GM10266 (cell line): ENCODE results near the gene ARHGEF17.

Experiments used
- DNase-seq: peaks from one replicate; pipeline ENCODE4 v3.0.0; 2012; ENCODE audit errors: extremely low spot score
- TF ChIP-seq, protein P1 (sequence below): IDR thresholded peaks from 2 replicates; pipeline ENCODE4 v1.5.1; 2012; ENCODE audit warnings: mild to moderate bottlenecking, low read depth; ENCODE audit not compliant: control insufficient read depth, insufficient read depth; ENCODE audit errors: missing control alignments

The ARHGEF17 gene

DNA sequence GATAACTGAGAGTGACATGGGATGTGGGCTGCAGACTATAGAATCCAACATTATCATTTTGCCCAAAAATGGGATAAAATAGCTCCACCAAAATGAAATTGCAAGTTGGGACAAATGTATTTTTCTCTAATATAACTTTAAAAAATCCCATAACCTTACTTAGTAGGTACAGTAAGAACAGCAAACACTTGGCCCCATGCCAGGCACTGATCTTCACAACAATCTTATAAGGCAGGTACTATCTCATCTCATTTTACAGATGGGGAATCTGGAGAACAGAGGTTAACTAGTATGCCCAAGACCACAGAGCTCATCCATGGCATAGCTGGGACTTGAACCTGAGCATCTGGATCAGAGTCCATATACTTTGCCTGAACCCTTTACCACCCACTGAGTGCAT, 13.5 kb upstream of the ARHGEF17 start:
- TF ChIP-seq, protein P1, sequence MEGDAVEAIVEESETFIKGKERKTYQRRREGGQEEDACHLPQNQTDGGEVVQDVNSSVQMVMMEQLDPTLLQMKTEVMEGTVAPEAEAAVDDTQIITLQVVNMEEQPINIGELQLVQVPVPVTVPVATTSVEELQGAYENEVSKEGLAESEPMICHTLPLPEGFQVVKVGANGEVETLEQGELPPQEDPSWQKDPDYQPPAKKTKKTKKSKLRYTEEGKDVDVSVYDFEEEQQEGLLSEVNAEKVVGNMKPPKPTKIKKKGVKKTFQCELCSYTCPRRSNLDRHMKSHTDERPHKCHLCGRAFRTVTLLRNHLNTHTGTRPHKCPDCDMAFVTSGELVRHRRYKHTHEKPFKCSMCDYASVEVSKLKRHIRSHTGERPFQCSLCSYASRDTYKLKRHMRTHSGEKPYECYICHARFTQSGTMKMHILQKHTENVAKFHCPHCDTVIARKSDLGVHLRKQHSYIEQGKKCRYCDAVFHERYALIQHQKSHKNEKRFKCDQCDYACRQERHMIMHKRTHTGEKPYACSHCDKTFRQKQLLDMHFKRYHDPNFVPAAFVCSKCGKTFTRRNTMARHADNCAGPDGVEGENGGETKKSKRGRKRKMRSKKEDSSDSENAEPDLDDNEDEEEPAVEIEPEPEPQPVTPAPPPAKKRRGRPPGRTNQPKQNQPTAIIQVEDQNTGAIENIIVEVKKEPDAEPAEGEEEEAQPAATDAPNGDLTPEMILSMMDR, result no peak
- DNase-seq, result no peak

DNA sequence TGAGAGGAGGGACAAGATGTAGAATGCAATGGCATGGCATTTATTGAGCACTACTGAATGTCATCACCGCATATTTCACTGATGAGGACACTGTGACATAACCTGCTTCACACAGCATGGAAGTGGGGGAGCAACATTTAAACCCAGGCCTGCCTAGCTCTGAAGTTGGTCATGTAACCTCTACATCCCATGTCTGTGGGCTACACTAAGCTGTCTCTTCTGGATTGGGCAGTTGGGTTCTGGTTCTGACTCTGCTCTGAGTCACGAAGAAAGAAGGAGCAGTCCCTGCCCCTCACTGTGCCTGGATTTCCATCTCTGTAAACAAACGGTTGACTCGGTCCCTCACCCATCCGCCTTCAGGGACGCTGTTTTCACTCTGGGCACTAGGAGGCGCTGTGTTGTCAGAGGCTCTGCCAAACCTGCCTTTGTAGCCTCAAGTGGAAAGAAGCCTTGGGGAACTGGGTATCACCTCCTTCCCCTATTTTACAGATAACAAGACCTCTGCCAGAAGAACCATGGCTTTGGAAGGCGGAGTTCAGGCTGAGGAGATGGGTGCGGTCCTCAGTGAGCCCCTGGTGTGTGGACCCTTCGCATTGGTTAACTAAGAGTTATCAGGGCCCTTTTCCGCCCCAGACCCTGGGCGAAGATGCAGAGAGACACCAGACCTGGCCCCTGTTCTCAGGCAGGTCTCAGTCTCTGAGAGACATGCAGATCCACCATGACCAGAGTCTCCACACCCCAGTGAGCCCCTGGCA, 12.7 kb upstream of the ARHGEF17 start:
- peak; percentile 83 for DNase-seq
- TF ChIP-seq, protein P1, result peak; percentile 99

DNA sequence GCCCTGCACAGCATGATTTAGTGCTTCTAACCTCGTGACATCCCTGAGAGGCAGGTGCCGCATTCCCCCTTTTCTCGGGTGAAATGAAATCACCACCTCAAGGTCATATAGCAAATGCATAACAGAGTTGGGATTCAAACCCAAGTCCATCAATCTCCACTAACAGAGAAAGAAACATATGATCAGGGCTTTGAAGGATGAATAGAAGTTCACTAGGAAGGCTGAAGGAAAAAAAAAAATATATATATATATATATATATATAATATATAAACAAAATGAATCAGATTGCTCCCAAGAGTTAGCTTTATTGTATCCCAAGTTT, 12.1 kb upstream of the ARHGEF17 start:
- TF ChIP-seq, protein P1, result no peak
- DNase-seq, result no peak

DNA sequence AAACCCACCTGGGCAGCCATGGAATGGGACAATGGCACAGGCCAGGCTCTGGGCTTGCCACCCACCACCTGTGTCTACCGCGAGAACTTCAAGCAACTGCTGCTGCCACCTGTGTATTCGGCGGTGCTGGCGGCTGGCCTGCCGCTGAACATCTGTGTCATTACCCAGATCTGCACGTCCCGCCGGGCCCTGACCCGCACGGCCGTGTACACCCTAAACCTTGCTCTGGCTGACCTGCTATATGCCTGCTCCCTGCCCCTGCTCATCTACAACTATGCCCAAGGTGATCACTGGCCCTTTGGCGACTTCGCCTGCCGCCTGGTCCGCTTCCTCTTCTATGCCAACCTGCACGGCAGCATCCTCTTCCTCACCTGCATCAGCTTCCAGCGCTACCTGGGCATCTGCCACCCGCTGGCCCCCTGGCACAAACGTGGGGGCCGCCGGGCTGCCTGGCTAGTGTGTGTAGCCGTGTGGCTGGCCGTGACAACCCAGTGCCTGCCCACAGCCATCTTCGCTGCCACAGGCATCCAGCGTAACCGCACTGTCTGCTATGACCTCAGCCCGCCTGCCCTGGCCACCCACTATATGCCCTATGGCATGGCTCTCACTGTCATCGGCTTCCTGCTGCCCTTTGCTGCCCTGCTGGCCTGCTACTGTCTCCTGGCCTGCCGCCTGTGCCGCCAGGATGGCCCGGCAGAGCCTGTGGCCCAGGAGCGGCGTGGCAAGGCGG, 11.4 kb upstream of the ARHGEF17 start:
- TF ChIP-seq, protein P1, result no peak
- DNase-seq, result no peak

DNA sequence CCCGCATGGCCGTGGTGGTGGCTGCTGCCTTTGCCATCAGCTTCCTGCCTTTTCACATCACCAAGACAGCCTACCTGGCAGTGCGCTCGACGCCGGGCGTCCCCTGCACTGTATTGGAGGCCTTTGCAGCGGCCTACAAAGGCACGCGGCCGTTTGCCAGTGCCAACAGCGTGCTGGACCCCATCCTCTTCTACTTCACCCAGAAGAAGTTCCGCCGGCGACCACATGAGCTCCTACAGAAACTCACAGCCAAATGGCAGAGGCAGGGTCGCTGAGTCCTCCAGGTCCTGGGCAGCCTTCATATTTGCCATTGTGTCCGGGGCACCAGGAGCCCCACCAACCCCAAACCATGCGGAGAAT, 10.9 kb upstream of the ARHGEF17 start:
- TF ChIP-seq, protein P1, result no peak
- no peak for DNase-seq

DNA sequence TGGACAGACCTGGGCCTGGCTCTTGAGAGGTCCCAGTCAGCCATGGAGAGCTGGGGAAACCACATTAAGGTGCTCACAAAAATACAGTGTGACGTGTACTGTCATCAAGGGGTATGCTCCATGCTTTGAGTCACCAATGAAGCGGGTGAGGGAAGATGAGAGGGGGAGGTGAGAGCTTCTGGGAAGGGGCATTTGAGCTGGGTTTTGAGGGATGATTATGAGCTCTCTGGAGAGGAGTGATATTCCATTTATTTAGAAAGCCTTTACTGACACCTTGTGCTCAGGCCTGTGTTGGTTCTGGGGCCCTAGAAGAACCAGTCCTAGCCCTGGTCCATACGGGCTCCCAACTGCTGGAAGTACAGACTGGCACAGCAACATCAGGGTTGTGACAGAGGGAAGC, 10.4 kb upstream of the ARHGEF17 start:
- no peak for DNase-seq
- TF ChIP-seq, protein P1, result no peak

DNA sequence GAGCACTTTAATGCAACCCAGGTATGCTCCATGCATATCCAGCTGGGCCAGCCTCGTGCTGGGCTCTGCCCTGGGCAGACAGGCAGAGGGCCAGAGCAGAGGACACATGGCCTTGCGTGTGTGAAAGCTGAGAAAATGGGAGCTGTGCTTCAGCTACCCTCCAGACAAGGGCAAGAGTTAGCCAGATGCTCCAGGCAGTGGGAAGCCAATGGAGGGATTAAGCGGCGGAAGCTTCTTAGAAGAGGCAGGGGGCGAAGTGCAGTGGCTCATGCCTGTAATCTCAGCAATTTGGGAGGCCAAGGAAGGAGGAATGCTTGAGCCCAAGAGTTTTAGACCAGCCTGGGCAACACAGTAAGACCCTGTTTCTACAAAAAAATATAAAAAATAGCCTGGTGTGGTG, 9.8 kb upstream of the ARHGEF17 start:
- TF ChIP-seq, protein P1, result no peak
- DNase-seq, result no peak
